Nephron (organoid): ENCODE data around the gene IL20RA.

Experiments used
- H3K27ac Mint-ChIP-seq, 3 experiments: 2 replicates each; pipeline ENCODE4 v1.8.0; 2020; ENCODE audit warnings: mixed read lengths in 3 of 3, mild to moderate bottlenecking in 2 of 3, moderate library complexity in 1 of 3
- H3K27me3 Mint-ChIP-seq: 2 replicates; pipeline ENCODE4 v1.8.0; 2021; ENCODE audit warnings: low read depth, mild to moderate bottlenecking, moderate library complexity, mixed read lengths
- H3K36me3 Mint-ChIP-seq: 2 replicates; pipeline ENCODE4 v1.8.0; 2020; ENCODE audit warnings: low read depth, mixed read lengths
- H3K4me1 Mint-ChIP-seq: 2 replicates; pipeline ENCODE4 v1.8.0; 2020; ENCODE audit warnings: mixed read lengths
- H3K4me3 Mint-ChIP-seq, 3 experiments: 2 replicates each; pipeline ENCODE4 v1.8.0; 2020; ENCODE audit warnings: mild to moderate bottlenecking in 3 of 3, mixed read lengths in 3 of 3, moderate library complexity in 2 of 3
- H3K9me3 Mint-ChIP-seq: 2 replicates; pipeline ENCODE4 v1.8.0; 2020; ENCODE audit warnings: mixed read lengths
- CTCF ChIP-seq, 3 experiments: fragments of 200-600 bp; sonication (generic); IDR thresholded peaks; one replicate each; pipeline ENCODE4 v1.5.0; 2021; ENCODE audit warnings: antibody characterized with exemption in 3 of 3; ENCODE audit not compliant: unreplicated experiment in 3 of 3

IL20RA gene

GRCh38 chr6:137051790-137052472, 7.2 kb upstream of the IL20RA start:
- peaks cover 9% of the 10 kb centered on the region for H3K4me1 Mint-ChIP-seq
- no peak overlapping the region for H3K4me3 Mint-ChIP-seq
- no peaks in the 10 kb centered on the region for H3K36me3 Mint-ChIP-seq
- peaks cover 15% of the 10 kb centered on the region for H3K27me3 Mint-ChIP-seq
- H3K9me3 Mint-ChIP-seq, result no peaks in the 10 kb centered on the region
- TF ChIP-seq CTCF (IDR thresholded peaks at IDR 0.05; ENCODE audit: unreplicated experiment in 3 of 3), result no peak
- no peak overlapping the region for H3K27ac Mint-ChIP-seq

- TF ChIP-seq CTCF (IDR thresholded peaks at IDR 0.05; ENCODE audit: unreplicated experiment in 3 of 3), result no peak
- no peaks in the 10 kb centered on the region for H3K36me3 Mint-ChIP-seq
- peaks cover 36% of the 10 kb centered on the region for H3K27me3 Mint-ChIP-seq
- H3K9me3 Mint-ChIP-seq, result no peaks in the 10 kb centered on the region
- no peak overlapping the region for H3K4me3 Mint-ChIP-seq
- H3K27ac Mint-ChIP-seq, result no peak overlapping the region
- peaks cover 9% of the 10 kb centered on the region for H3K4me1 Mint-ChIP-seq
These were observed 4.3 kb upstream of the IL20RA start for GRCh38 chr6:137049095-137049494.

GRCh38 chr6:137046871-137047412, 2.2 kb upstream of the IL20RA start:
- Mint-ChIP-seq H3K9me3 (no peaks in the 10 kb centered on the region), H3K4me1 (peaks cover 21% of the 10 kb centered on the region), H3K4me3 (peak overlapping the region in 1 of 3 experiments; percentile 49), H3K27me3 (peaks cover 57% of the 10 kb centered on the region), H3K36me3 (no peaks in the 10 kb centered on the region), H3K27ac (no peak overlapping the region)
- TF ChIP-seq CTCF (IDR thresholded peaks at IDR 0.05; ENCODE audit: unreplicated experiment in 3 of 3), result no peak

- Mint-ChIP-seq H3K9me3 (peaks cover 4% of the 10 kb centered on the region), H3K4me3 (peak overlapping the region; percentile 58 to 82 (median 78)), H3K27ac (no peak overlapping the region), H3K4me1 (peaks cover 14% of the 10 kb centered on the region), H3K27me3 (peaks cover 67% of the 10 kb centered on the region), H3K36me3 (no peaks in the 10 kb centered on the region)
- no peak for TF ChIP-seq CTCF (IDR thresholded peaks at IDR 0.05; ENCODE audit: unreplicated experiment in 3 of 3)
These were observed 541 bp upstream of the IL20RA start for GRCh38 chr6:137045222-137045789.

GRCh38 chr6:137043710-137044365, 927 bp downstream of the IL20RA start:
- H3K4me3 Mint-ChIP-seq, result peak overlapping the region; percentile 77 to 93 (median 85)
- H3K27me3 Mint-ChIP-seq, result peaks cover 80% of the 10 kb centered on the region
- peaks cover 14% of the 10 kb centered on the region for H3K4me1 Mint-ChIP-seq
- no peaks in the 10 kb centered on the region for H3K36me3 Mint-ChIP-seq
- no peak for TF ChIP-seq CTCF (IDR thresholded peaks at IDR 0.05; ENCODE audit: unreplicated experiment in 3 of 3)
- H3K27ac Mint-ChIP-seq, result no peak overlapping the region
- peaks cover 19% of the 10 kb centered on the region for H3K9me3 Mint-ChIP-seq
